ENCODE data around the gene HS1BP3.

HS1BP3 gene

DNA sequence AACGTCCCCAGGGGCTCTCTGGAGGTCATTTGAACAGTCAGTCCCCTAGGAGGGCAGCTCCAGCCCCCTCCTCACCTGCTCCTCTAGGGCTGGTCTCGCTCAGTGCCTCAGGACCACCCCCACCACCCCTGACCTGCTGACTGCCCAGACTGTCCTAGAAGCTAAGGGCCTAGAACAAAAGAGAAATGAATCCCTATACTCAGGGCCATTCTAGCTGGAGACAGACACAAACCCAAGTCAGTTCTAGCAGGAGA is 83.0 kb downstream of the HS1BP3 start:
- FAIRE-seq: no peak

Data from endometrium (tissue), 2 donors.